ENCODE results near the gene MEX3D.

MEX3D gene

GRCh38 chr19:1598777-1599459, 30.8 kb upstream of the MEX3D start:
- in situ Hi-C loops (cut with MboI; ENCODE audit: low sequenced_read_pairs): no loop called here

- in situ Hi-C loops (cut with MboI; ENCODE audit: low sequenced_read_pairs): no loop called here
Observed at GRCh38 chr19:1593501-1593772, 25.3 kb upstream of the MEX3D start.

- in situ Hi-C loops (cut with MboI; ENCODE audit: low sequenced_read_pairs): no loop called here
Observed at GRCh38 chr19:1592755-1593500, 24.8 kb upstream of the MEX3D start, which contains the start of gene MBD3. TSS of gene MBD3 (minus strand) at chr19:1592865. CDS start at chr19:1592631, 234 bp downstream.

GRCh38 chr19:1592024-1592754, 24.1 kb upstream of the MEX3D start:
- in situ Hi-C loops (cut with MboI; ENCODE audit: low sequenced_read_pairs): no loop called here

GRCh38 chr19:1591421-1592023, 23.4 kb upstream of the MEX3D start:
- in situ Hi-C loops (cut with MboI; ENCODE audit: low sequenced_read_pairs): no loop called here

GRCh38 chr19:1590641-1591397, 22.7 kb upstream of the MEX3D start:
- in situ Hi-C loops (cut with MboI; ENCODE audit: low sequenced_read_pairs): no loop called here

- in situ Hi-C loops (cut with MboI; ENCODE audit: low sequenced_read_pairs): no loop called here
Observed at GRCh38 chr19:1587872-1588271, 19.7 kb upstream of the MEX3D start.

GRCh38 chr19:1585243-1585580, 17.1 kb upstream of the MEX3D start:
- in situ Hi-C loops (cut with MboI; ENCODE audit: low sequenced_read_pairs): no loop called here

- in situ Hi-C loops (cut with MboI; ENCODE audit: low sequenced_read_pairs): no loop called here
Observed at GRCh38 chr19:1584500-1585242, 16.5 kb upstream of the MEX3D start.

- in situ Hi-C loops (cut with MboI; ENCODE audit: low sequenced_read_pairs): no loop called here
Observed at GRCh38 chr19:1582201-1582600, 14.1 kb upstream of the MEX3D start.

- in situ Hi-C loops (cut with MboI; ENCODE audit: low sequenced_read_pairs): no loop called here
Observed at GRCh38 chr19:1580957-1581356, 12.8 kb upstream of the MEX3D start.

- in situ Hi-C loops (cut with MboI; ENCODE audit: low sequenced_read_pairs): no loop called here
Observed at GRCh38 chr19:1580382-1580781, 12.3 kb upstream of the MEX3D start.

- in situ Hi-C loops (cut with MboI; ENCODE audit: low sequenced_read_pairs): no loop called here
Observed at GRCh38 chr19:1579222-1579621, 11.1 kb upstream of the MEX3D start.

- in situ Hi-C loops (cut with MboI; ENCODE audit: low sequenced_read_pairs): no loop called here
Observed at GRCh38 chr19:1577929-1578618, 9.9 kb upstream of the MEX3D start.

GRCh38 chr19:1577090-1577928, 9.2 kb upstream of the MEX3D start:
- in situ Hi-C loops (cut with MboI; ENCODE audit: low sequenced_read_pairs): no loop called here

- in situ Hi-C loops (cut with MboI; ENCODE audit: low sequenced_read_pairs): no loop called here
Observed at GRCh38 chr19:1576242-1577089, 8.3 kb upstream of the MEX3D start.

- in situ Hi-C loops (cut with MboI; ENCODE audit: low sequenced_read_pairs): no loop called here
Observed at GRCh38 chr19:1575323-1576241, 7.5 kb upstream of the MEX3D start.
